NCI-H82 treated with DMSO at 0.1 percent for 48 hours (cell line): ENCODE measurements around the gene COG4.
"Not testable (repeated sequence)": the region's sequence is repeated elsewhere in the genome, so short reads cannot be mapped to it uniquely, and the experiment has no call there.

Experiments used
- DNase-seq: peaks from one replicate; lab custom pipeline; 2025; ENCODE audit not compliant: unreplicated experiment; lab: John Stamatoyannopoulos, UW

Gene COG4

GRCh38 chr16:70457446-70458166 is 65.7 kb downstream of the COG4 start:
- DNase-seq = no peak

GRCh38 chr16:70455910-70456309 is 67.4 kb downstream of the COG4 start:
- DNase-seq = no peak

GRCh38 chr16:70454222-70455034 is 68.9 kb downstream of the COG4 start, which contains the start of gene FCSK:
Gene FCSK, plus strand, starts transcription at chr16:70454595. Its CDS starts 8,596 bp downstream, at chr16:70463191.
- DNase-seq = peak; percentile 44

GRCh38 chr16:70453892-70454221 is 69.5 kb downstream of the COG4 start:
- peak; percentile 44 for DNase-seq

GRCh38 chr16:70453117-70453891 is 70.0 kb downstream of the COG4 start:
- no peak for DNase-seq

- not testable (repeated sequence) for DNase-seq
These were observed 72.4 kb downstream of the COG4 start for GRCh38 chr16:70451004-70451340.

- not testable (repeated sequence) for DNase-seq
These were observed 73.0 kb downstream of the COG4 start for GRCh38 chr16:70450142-70451003.

GRCh38 chr16:70448075-70448474 is 75.3 kb downstream of the COG4 start:
- DNase-seq = no peak

GRCh38 chr16:70444249-70445063 is 78.9 kb downstream of the COG4 start:
- no peak for DNase-seq

- DNase-seq = no peak
These were observed 81.0 kb downstream of the COG4 start for GRCh38 chr16:70442344-70442743.

- no peak for DNase-seq
These were observed 81.9 kb downstream of the COG4 start for GRCh38 chr16:70441406-70441990.

GRCh38 chr16:70440009-70440692 is 83.2 kb downstream of the COG4 start:
- no peak for DNase-seq

- peak; percentile 90 for DNase-seq
These were observed 84.1 kb downstream of the COG4 start, which contains the start of gene ST3GAL2 for GRCh38 chr16:70438969-70439862. Gene ST3GAL2, minus strand, starts transcription at chr16:70439100. Its CDS starts 40,570 bp downstream, at chr16:70398530.

- no peak for DNase-seq
These were observed 84.8 kb downstream of the COG4 start for GRCh38 chr16:70438585-70438968.

- no peak for DNase-seq
These were observed 85.5 kb downstream of the COG4 start for GRCh38 chr16:70437582-70438557.

GRCh38 chr16:70437017-70437581 is 86.3 kb downstream of the COG4 start:
- peak; percentile 87 for DNase-seq
